ENCODE results near the gene MCU. TPM values are rescaled to one million over a fixed set of nuclear protein-coding genes. Genes with fewer than 3 reads are reported as not detected.

Gene MCU
- total and polyA plus RNA-seq, 10 donors: 7.2 to 29.2 (median 19.4) TPM

DNA sequence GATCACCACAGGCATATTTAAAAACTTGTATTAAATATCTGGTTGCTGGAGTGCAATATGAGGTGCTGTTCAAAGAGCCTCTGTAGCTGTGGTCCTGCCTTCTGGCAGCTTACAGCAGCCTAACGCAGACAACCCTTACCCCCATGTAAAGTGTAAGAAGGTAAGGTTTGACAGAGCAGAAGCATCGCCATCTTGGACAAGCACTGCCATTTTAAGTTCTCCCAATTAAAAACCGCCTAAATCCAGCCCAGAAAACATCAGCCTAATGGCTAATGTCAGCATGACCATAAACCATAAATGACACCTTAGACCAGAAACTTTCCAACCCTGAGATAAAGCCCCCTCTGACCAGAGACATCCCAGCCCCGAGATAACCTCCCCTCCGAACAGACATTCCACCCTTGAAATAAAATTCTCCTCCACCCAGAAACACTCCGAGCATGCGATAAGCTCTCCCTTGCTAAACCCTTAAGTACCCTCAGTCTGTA, 196.3 kb downstream of the MCU start:
- no peak for DNase-seq
- no peaks in the 10 kb centered on the region for H3K27me3 ChIP-seq (replicated peaks in 1 of 7)
- no peak overlapping the region for H3K4me3 ChIP-seq
- no peak for TF ChIP-seq POLR2A (IDR thresholded peaks at IDR 0.05)
- no peak for TF ChIP-seq CTCF (IDR thresholded peaks at IDR 0.05 in 8 of 11, conservative IDR thresholded peaks at IDR 0.05 in 3 of 11)
- TF ChIP-seq POLR2AphosphoS5 (IDR thresholded peaks at IDR 0.05): no peak
- WGBS, 5 donors: 95 to 97% (median 96%) methylated on average over 7 of the region's 7 CpGs
- no peaks in the 10 kb centered on the region for H3K9me3 ChIP-seq
- peaks cover 0 to 56% (median 17%) of the 10 kb centered on the region in 6 donors for H3K36me3 ChIP-seq
- intact Hi-C loops (cut with DNase I; ENCODE audit: low total_unique reads): no loop called here
- peaks cover 0 to 21% (median 8%) of the 10 kb centered on the region in 6 donors for H3K4me1 ChIP-seq
- H3K27ac ChIP-seq: peak overlapping the region in 3 of 8 donors; percentile 50 to 71 (median 62)

GRCh38 chr10:72889391-72889831, 197.5 kb downstream of the MCU start:
- Histone ChIP-seq H3K27ac (no peak overlapping the region), H3K9me3 (no peaks in the 10 kb centered on the region), H3K4me3 (no peak overlapping the region), H3K36me3 (peaks cover 0 to 43% (median 15%) of the 10 kb centered on the region in 6 donors), H3K4me1 (peaks cover 0 to 21% (median 8%) of the 10 kb centered on the region in 6 donors), H3K27me3 (replicated peaks in 1 of 7) (no peaks in the 10 kb centered on the region)
- TF ChIP-seq CTCF (IDR thresholded peaks at IDR 0.05 in 8 of 11, conservative IDR thresholded peaks at IDR 0.05 in 3 of 11): no peak
- TF ChIP-seq POLR2A (IDR thresholded peaks at IDR 0.05): no peak
- TF ChIP-seq POLR2AphosphoS5 (IDR thresholded peaks at IDR 0.05): no peak
- 68 to 81% (median 73%) methylated on average over 6 of the region's 6 CpGs for WGBS, 5 donors
- intact Hi-C loops (cut with DNase I; ENCODE audit: low total_unique reads): no loop called here
- DNase-seq: no peak

- H3K27ac ChIP-seq: no peak overlapping the region
These were observed 198.1 kb downstream of the MCU start for GRCh38 chr10:72890086-72890485.

More at GRCh38 chr10:72890086-72890485, 198.1 kb downstream of the MCU start:
- H3K4me1 ChIP-seq: peaks cover 0 to 21% (median 8%) of the 10 kb centered on the region in 6 donors
- DNase-seq: no peak
- peaks cover 0 to 37% (median 11%) of the 10 kb centered on the region in 6 donors for H3K36me3 ChIP-seq
- WGBS, 5 donors: 78 to 88% (median 83%) methylated on average over 2 of the region's 2 CpGs
- intact Hi-C loops (cut with DNase I; ENCODE audit: low total_unique reads): no loop called here
- H3K9me3 ChIP-seq: no peaks in the 10 kb centered on the region
- H3K27me3 ChIP-seq (replicated peaks in 1 of 7): peaks cover 0 to under 1% (median 0%) of the 10 kb centered on the region in 7 donors
- H3K4me3 ChIP-seq: no peak overlapping the region
- TF ChIP-seq POLR2AphosphoS5 (IDR thresholded peaks at IDR 0.05): no peak
- TF ChIP-seq CTCF (IDR thresholded peaks at IDR 0.05 in 8 of 11, conservative IDR thresholded peaks at IDR 0.05 in 3 of 11): no peak
- no peak for TF ChIP-seq POLR2A (IDR thresholded peaks at IDR 0.05)

Data from spleen (tissue), 11 donors.